ENCODE results near the gene SLC16A3. TPM values are rescaled to one million over a fixed set of nuclear protein-coding genes. Genes with fewer than 3 reads are reported as not detected.

Gene SLC16A3
- total RNA-seq, 4 donors from 2014 or later: 11.2 to 38.5 (median 22.1) TPM

DNA sequence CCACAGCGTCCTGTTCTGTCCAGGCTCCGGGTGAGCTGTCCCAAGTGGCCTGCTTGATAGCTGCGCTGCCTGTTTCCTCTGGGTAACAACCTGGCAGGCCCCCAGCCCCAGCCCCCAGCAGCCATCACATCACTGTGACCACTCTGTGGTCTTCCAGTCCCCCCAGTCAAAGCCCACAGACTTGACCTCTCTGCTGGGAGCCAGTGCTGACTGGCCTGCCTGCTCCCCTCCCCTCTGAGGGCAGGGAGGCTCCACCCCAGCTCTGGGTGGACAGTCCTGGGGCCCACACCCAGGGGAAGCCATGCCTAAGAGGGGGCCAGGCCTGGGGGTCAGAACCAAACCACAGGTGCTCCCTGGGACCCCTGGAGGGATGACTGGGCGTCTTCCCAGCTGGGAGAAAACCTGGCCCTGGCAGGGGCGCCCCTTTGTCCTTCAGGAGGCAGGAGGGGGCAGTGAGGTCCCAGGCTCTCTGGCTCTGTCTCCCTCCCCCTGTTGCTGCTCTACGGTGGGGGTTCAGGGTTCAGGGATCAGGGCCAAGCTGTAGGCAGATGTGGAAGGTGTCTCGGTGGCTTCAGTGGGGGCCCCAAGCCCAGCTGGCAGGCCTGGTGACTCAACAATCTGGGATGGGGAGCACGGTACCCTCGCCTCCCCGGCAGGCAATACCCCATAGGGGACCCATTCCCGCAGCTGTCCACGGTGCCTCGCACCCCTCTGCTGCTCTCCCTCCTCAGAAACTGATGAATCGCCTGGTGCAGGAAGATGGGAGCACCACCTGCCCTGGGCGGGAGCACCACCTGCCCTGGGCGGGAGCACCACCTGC is 1.8 kb upstream of the SLC16A3 start:
- no peak overlapping the region for H3K27ac ChIP-seq
- H3K4me1 ChIP-seq: peaks cover 0 to 40% (median 16%) of the 10 kb centered on the region in 3 donors
- H3K36me3 ChIP-seq: no peaks in the 10 kb centered on the region
- WGBS, 2 donors (ENCODE audit: low coverage in 1 of 2): 80% methylated on average over 1 of the region's 16 CpGs; no CpG with 5 or more reads in 1 of the 2 donors
- no peaks in the 10 kb centered on the region for H3K9me3 ChIP-seq
- ATAC-seq: no peak
- TF ChIP-seq POLR2AphosphoS5 (IDR thresholded peaks at IDR 0.05): no peak
- TF ChIP-seq POLR2A (IDR thresholded peaks at IDR 0.05): no peak
- TF ChIP-seq EP300 (IDR thresholded peaks at IDR 0.05): no peak
- TF ChIP-seq, protein P1, sequence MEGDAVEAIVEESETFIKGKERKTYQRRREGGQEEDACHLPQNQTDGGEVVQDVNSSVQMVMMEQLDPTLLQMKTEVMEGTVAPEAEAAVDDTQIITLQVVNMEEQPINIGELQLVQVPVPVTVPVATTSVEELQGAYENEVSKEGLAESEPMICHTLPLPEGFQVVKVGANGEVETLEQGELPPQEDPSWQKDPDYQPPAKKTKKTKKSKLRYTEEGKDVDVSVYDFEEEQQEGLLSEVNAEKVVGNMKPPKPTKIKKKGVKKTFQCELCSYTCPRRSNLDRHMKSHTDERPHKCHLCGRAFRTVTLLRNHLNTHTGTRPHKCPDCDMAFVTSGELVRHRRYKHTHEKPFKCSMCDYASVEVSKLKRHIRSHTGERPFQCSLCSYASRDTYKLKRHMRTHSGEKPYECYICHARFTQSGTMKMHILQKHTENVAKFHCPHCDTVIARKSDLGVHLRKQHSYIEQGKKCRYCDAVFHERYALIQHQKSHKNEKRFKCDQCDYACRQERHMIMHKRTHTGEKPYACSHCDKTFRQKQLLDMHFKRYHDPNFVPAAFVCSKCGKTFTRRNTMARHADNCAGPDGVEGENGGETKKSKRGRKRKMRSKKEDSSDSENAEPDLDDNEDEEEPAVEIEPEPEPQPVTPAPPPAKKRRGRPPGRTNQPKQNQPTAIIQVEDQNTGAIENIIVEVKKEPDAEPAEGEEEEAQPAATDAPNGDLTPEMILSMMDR (IDR thresholded peaks at IDR 0.05): no peak
- H3K4me3 ChIP-seq: no peak overlapping the region
- no peaks in the 10 kb centered on the region for H3K27me3 ChIP-seq

DNA sequence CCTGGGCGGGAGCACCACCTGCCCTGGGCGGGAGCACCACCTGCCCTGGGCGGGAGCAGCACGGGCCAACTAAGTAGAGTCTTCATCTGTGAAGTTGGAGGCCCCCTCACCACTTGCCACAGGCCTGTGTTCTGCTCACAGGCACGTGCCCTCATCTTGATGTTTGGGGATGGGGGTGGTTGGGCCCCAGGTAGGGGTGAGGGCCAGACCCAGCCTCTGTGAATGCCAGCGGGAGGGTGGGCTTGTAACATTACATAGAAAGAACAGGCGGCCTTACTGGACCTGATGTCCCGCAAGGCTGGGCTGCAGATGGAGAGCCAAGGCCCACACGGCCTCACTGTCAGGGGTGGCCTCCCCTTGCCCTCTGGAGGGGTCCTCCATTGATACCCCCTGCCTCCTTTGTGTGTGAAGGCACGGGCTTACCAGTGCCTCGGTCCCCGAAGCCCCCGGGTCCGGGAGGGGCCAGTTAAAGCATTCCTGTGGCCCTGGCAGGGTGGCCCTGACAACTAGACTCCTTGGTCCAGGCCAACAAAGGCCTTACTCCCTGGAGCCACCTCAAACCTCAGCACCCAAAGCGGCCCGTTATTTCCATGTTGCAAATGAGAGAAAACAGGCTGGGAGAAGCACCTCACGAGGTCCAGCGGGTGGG is 1.1 kb upstream of the SLC16A3 start:
- Histone ChIP-seq H3K4me3 (peak overlapping the region in 1 of 2 donors; percentile 74), H3K36me3 (no peaks in the 10 kb centered on the region), H3K9me3 (no peaks in the 10 kb centered on the region), H3K27me3 (no peaks in the 10 kb centered on the region), H3K27ac (peak overlapping the region in 3 of 4 donors; percentile 88 to 92 (median 91)), H3K4me1 (peaks cover 0 to 47% (median 22%) of the 10 kb centered on the region in 3 donors)
- no peak for ATAC-seq
- TF ChIP-seq, protein P1 (IDR thresholded peaks at IDR 0.05): no peak
- TF ChIP-seq POLR2A (IDR thresholded peaks at IDR 0.05) (no peak), EP300 (IDR thresholded peaks at IDR 0.05) (no peak), POLR2AphosphoS5 (IDR thresholded peaks at IDR 0.05) (no peak)
- WGBS, 2 donors (ENCODE audit: low coverage in 1 of 2): no CpG with 5 or more reads among the region's 18 CpGs

DNA sequence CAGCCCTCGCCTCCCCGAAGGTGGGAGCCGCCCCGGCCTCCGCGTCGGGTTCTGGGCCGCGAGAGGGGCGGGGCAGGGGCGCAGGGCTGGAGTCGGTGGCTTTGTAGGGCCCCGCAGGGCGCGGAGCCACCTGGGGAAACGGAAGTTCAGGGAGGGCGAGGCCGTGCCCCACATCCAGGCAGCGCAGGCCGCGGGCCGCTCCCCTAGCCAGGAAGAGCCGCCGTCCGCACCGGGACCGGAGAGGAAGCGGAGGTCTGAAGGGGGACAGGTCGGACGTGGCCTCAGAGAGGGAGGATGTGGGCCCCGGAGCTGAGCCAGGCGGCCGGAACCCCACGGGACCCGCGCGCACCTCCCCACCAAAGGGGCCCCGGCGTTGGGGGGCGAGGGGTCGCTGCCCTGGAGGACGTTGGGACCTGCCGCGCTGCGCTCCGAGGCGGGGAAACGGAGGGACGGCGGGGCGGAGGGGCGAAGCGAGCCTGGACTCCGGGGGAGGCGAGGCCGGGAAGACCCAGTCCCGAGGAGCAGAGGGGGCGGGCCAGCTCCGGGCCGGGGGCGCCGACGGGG is 482 bp upstream of the SLC16A3 start:
- peak overlapping the region; percentile 7 to 92 (median 90) for H3K27ac ChIP-seq
- peak; percentile 5 for ATAC-seq
- no peak for TF ChIP-seq POLR2A (IDR thresholded peaks at IDR 0.05)
- TF ChIP-seq, protein P1 (IDR thresholded peaks at IDR 0.05): no peak
- TF ChIP-seq EP300 (IDR thresholded peaks at IDR 0.05): no peak
- no peak for TF ChIP-seq POLR2AphosphoS5 (IDR thresholded peaks at IDR 0.05)
- H3K4me3 ChIP-seq: peak overlapping the region; percentile 15 to 74
- no CpG with 5 or more reads among the region's 63 CpGs for WGBS, 2 donors (ENCODE audit: low coverage in 1 of 2)
- no peaks in the 10 kb centered on the region for H3K36me3 ChIP-seq
- H3K4me1 ChIP-seq: peaks cover 0 to 53% (median 22%) of the 10 kb centered on the region in 3 donors
- no peaks in the 10 kb centered on the region for H3K9me3 ChIP-seq
- no peaks in the 10 kb centered on the region for H3K27me3 ChIP-seq

DNA sequence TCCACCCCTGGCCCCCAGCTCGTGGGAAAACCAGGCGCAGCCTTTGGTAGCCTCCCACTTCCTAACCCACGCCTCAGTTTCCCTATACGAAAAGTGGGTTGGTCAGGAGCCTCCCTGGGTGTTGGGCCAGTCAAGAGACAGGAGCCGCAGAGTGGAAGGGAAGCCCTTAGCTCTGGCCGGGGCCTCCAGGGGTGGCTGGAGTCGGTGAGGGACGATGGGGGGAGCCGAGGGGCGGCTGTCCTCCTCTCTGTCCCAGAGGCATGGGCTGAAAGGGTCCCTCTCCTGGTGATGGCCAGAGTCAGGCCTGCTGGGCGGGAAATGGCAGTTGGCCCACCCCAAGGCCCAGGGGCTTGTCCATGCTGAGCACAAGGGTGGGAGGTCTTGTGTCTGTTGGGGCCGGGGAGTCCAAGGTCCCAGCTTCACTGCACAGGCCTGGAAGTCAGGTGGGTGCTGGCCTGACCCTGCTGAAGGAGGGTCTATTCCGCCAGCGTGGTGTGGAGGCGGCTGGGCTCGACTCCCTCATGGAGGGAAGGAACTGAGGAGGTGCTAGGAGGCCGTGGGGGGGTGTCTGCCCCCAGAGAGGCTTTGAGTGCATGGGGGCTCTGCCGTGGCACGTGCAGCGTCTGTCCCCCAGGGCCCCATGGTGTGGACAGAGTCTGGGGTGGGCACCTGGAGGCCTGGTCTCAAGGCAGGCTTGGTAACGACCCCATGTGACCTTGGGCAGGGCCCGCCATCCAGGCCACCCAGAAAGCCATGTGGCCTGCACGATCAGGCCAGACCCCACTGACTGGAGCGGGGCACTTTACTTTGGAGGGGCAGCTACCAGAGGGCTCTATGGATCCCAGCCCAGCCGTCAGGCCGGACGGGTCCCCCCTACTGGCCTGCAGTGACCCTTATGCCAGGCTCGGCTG is 1.1 kb downstream of the SLC16A3 start:
- WGBS, 2 donors (ENCODE audit: low coverage in 1 of 2): 20% methylated on average over 2 of the region's 28 CpGs; no CpG with 5 or more reads in 1 of the 2 donors

More for the DNA sequence above, 1.1 kb downstream of the SLC16A3 start:
- Histone ChIP-seq H3K27ac (peak overlapping the region; percentile 82 to 92 (median 90)), H3K4me1 (peaks cover 0 to 66% (median 22%) of the 10 kb centered on the region in 3 donors), H3K27me3 (no peaks in the 10 kb centered on the region), H3K4me3 (peak overlapping the region; percentile 57 to 74), H3K9me3 (no peaks in the 10 kb centered on the region), H3K36me3 (no peaks in the 10 kb centered on the region)
- ATAC-seq: no peak
- TF ChIP-seq POLR2AphosphoS5 (IDR thresholded peaks at IDR 0.05) (no peak), POLR2A (IDR thresholded peaks at IDR 0.05) (no peak), EP300 (IDR thresholded peaks at IDR 0.05) (no peak)
- TF ChIP-seq, protein P1 (IDR thresholded peaks at IDR 0.05): no peak

Data from gastroesophageal sphincter (tissue), 4 donors.